ENCODE data around the gene TMSB15B.

- TF ChIP-seq CTCF (IDR thresholded peaks at IDR 0.05 in 4 of 5, conservative IDR thresholded peaks at IDR 0.05 in 1 of 5) (no peak), POLR2A (IDR thresholded peaks at IDR 0.05) (no peak)
These were observed 48.9 kb upstream of the TMSB15B start for GRCh38 chrX:103913356-103914020.

All from gastrocnemius medialis (tissue), 4 donors.